Esophagus muscularis mucosa (tissue), 4 donors: Measurements from ENCODE around the gene DOCK1. TPM values are rescaled to one million over a fixed set of nuclear protein-coding genes. Genes with fewer than 3 reads are reported as not detected.

ENCODE experiments used
- DNase-seq: peaks from one replicate; pipeline ENCODE4 v3.0.0-alpha.2; 2017; ENCODE audit errors: extremely low spot score
- H3K27ac ChIP-seq, 4 donors: fragments of 200-600 bp; sonication (generic); replicated peaks in 1 of 4; 1 replicate in 3 of 4; 2 replicates in 1 of 4; pipeline ENCODE4 v1.5.1; 2016 to 2019; ENCODE audit warnings: mild to moderate bottlenecking in 1 of 4
- H3K27me3 ChIP-seq, 4 donors: fragments of 200-600 bp; sonication (generic); one replicate each; pipeline versions ENCODE4 v1.5.1 to v1.6.0; 2016 to 2019
- H3K36me3 ChIP-seq, 4 donors: fragments of 200-600 bp; sonication (generic); one replicate each; pipeline ENCODE4 v1.5.1; 2016 to 2019
- H3K4me1 ChIP-seq, 4 donors: fragments of 200-600 bp; sonication (generic); one replicate each; pipeline ENCODE4 v1.5.1; 2016 to 2019
- H3K4me3 ChIP-seq, 4 donors: fragments of 200-600 bp; sonication (generic); 1 replicate in 2 of 4; 2 replicates in 2 of 4; pipeline ENCODE4 v1.5.1; 2016 to 2019; ENCODE audit warnings: mild to moderate bottlenecking in 4 of 4, moderate library complexity in 1 of 4
- H3K9me3 ChIP-seq, 4 donors: fragments of 200-600 bp; sonication (generic); 1 replicate in 3 of 4; 2 replicates in 1 of 4; pipeline ENCODE4 v1.5.1; 2016 to 2019
- CTCF ChIP-seq, 3 experiments: fragments of 200-600 bp in 2 of 3; fragments of 450-650 bp in 1 of 3; sonication (generic) in 2 of 3; IDR thresholded peaks; one replicate each; pipeline ENCODE4 v1.5.1; 2017 to 2019; ENCODE audit warnings: antibody characterized with exemption in 3 of 3, mild to moderate bottlenecking in 2 of 3, moderate library complexity in 1 of 3
- EP300 ChIP-seq: sonication (generic); formaldehyde crosslinking; IDR thresholded peaks from one replicate; pipeline ENCODE4 v1.6.1; 2017; ENCODE audit warnings: antibody characterized with exemption
- POLR2A ChIP-seq: fragments of 450-650 bp; IDR thresholded peaks from one replicate; pipeline ENCODE4 v1.6.1; 2017; ENCODE audit warnings: antibody characterized with exemption, moderate library complexity, mild to moderate bottlenecking, low read depth
- POLR2AphosphoS5 ChIP-seq, 2 donors: sonication (generic); formaldehyde crosslinking; IDR thresholded peaks; one replicate each; pipeline ENCODE4 v1.6.1; 2017; ENCODE audit warnings: antibody characterized with exemption in 2 of 2
- WGBS: methylation state at CpG from one replicate; pipeline ENCODE4 v1.1.5; 2018; 5-methylcytosine and 5-hydroxymethylcytosine counted together
- intact Hi-C: fragments of 100-400 bp; cut with DNase I; formaldehyde crosslinking; loops from one replicate; pipeline ENCODE4 v1.15.1; 2023
- total RNA-seq, 4 donors: library from RNA; depleted of rRNA; stranded (reverse); fragments of >200 nt; gene quantifications; one replicate each; pipeline versions ENCODE4 v1.1.0 to v1.2.1, GENCODE V29; 2016

The DOCK1 gene
- total RNA-seq, 4 donors from 2014 or later, result 41.4 to 60.3 (median 55.3) TPM

GRCh38 chr10:127207081-127207480, 301.9 kb downstream of the DOCK1 start:
- 100% methylated on average over 2 of the region's 2 CpGs for WGBS
- peaks cover 0 to 7% (median 4%) of the 10 kb centered on the region in 4 donors for H3K36me3 ChIP-seq
- H3K27me3 ChIP-seq, result no peaks in the 10 kb centered on the region
- no peaks in the 10 kb centered on the region for H3K9me3 ChIP-seq
- TF ChIP-seq EP300 (no peak), CTCF (IDR thresholded peaks at IDR 0.05) (no peak), POLR2A (no peak), POLR2AphosphoS5 (IDR thresholded peaks at IDR 0.05) (no peak)
- H3K4me3 ChIP-seq, result no peak overlapping the region
- no peak overlapping the region for H3K27ac ChIP-seq
- DNase-seq, result no peak
- intact Hi-C loops, result no loop called here
- H3K4me1 ChIP-seq, result no peaks in the 10 kb centered on the region

- Histone ChIP-seq H3K4me1 (no peaks in the 10 kb centered on the region), H3K27me3 (no peaks in the 10 kb centered on the region), H3K36me3 (peaks cover 0 to 5% (median 0%) of the 10 kb centered on the region in 4 donors), H3K4me3 (no peak overlapping the region), H3K27ac (no peak overlapping the region), H3K9me3 (no peaks in the 10 kb centered on the region)
- DNase-seq, result no peak
- 77% methylated on average over 7 of the region's 7 CpGs for whole genome bisulfite sequencing
- no peak for TF ChIP-seq POLR2AphosphoS5 (IDR thresholded peaks at IDR 0.05)
- no peak for TF ChIP-seq EP300
- TF ChIP-seq POLR2A, result no peak
- TF ChIP-seq CTCF (IDR thresholded peaks at IDR 0.05), result no peak
- intact Hi-C loops, result no loop called here
Measured at GRCh38 chr10:127210936-127211466, 305.8 kb downstream of the DOCK1 start.

GRCh38 chr10:127215866-127216265, 310.6 kb downstream of the DOCK1 start:
- no peak for DNase-seq
- Histone ChIP-seq H3K27ac (no peak overlapping the region), H3K9me3 (no peaks in the 10 kb centered on the region), H3K27me3 (no peaks in the 10 kb centered on the region), H3K4me1 (no peaks in the 10 kb centered on the region), H3K36me3 (no peaks in the 10 kb centered on the region), H3K4me3 (no peak overlapping the region)
- intact Hi-C loops, result no loop called here
- WGBS, result 80% methylated on average over 4 of the region's 4 CpGs
- TF ChIP-seq POLR2A, result no peak
- no peak for TF ChIP-seq POLR2AphosphoS5 (IDR thresholded peaks at IDR 0.05)
- no peak for TF ChIP-seq EP300
- TF ChIP-seq CTCF (IDR thresholded peaks at IDR 0.05), result no peak

- H3K27me3 ChIP-seq, result no peaks in the 10 kb centered on the region
- intact Hi-C loops, result no loop called here
- DNase-seq, result no peak
- 93% methylated on average over 4 of the region's 5 CpGs for WGBS
- TF ChIP-seq POLR2AphosphoS5 (IDR thresholded peaks at IDR 0.05) (no peak), POLR2A (no peak), CTCF (IDR thresholded peaks at IDR 0.05) (no peak), EP300 (no peak)
- H3K9me3 ChIP-seq, result no peaks in the 10 kb centered on the region
- no peaks in the 10 kb centered on the region for H3K36me3 ChIP-seq
- H3K4me1 ChIP-seq, result no peaks in the 10 kb centered on the region
- no peak overlapping the region for H3K27ac ChIP-seq
- no peak overlapping the region for H3K4me3 ChIP-seq
Measured at GRCh38 chr10:127216274-127216673, 311.0 kb downstream of the DOCK1 start.

GRCh38 chr10:127216786-127217185, 311.6 kb downstream of the DOCK1 start:
- no peak for DNase-seq
- Histone ChIP-seq H3K27ac (no peak overlapping the region), H3K27me3 (no peaks in the 10 kb centered on the region), H3K4me1 (no peaks in the 10 kb centered on the region), H3K9me3 (no peaks in the 10 kb centered on the region), H3K4me3 (no peak overlapping the region), H3K36me3 (no peaks in the 10 kb centered on the region)
- TF ChIP-seq POLR2A, result no peak
- intact Hi-C loops, result no loop called here
- 90% methylated on average over 3 of the region's 3 CpGs for WGBS
